ENCODE data around the gene DLGAP1. TPM values are rescaled to one million over a fixed set of nuclear protein-coding genes. Genes with fewer than 3 reads are reported as not detected.

DLGAP1 gene
- total RNA-seq, 3 donors from 2014 or later, result 0.96 to 17.6 (median 5.2) TPM

- DNase-seq (ENCODE audit: low spot score in 2 of 2), result no peak
- Histone ChIP-seq H3K4me3 (no peak overlapping the region), H3K27me3 (no peaks in the 10 kb centered on the region), H3K4me1 (no peaks in the 10 kb centered on the region), H3K36me3 (no peaks in the 10 kb centered on the region), H3K9me3 (no peaks in the 10 kb centered on the region), H3K27ac (no peak overlapping the region)
- intact Hi-C loops (cut with DNase I; ENCODE audit: low total_unique reads), result no loop called here
- TF ChIP-seq POLR2AphosphoS5 (IDR thresholded peaks at IDR 0.05), result no peak
- no peak for TF ChIP-seq CTCF (IDR thresholded peaks at IDR 0.05)
- TF ChIP-seq POLR2A (IDR thresholded peaks at IDR 0.05), result no peak
These were observed 185.1 kb downstream of the DLGAP1 start for GRCh38 chr18:4270016-4270415.

GRCh38 chr18:4267641-4268040, 187.5 kb downstream of the DLGAP1 start:
- Histone ChIP-seq H3K9me3 (no peaks in the 10 kb centered on the region), H3K4me3 (no peak overlapping the region), H3K27me3 (no peaks in the 10 kb centered on the region), H3K27ac (no peak overlapping the region), H3K4me1 (no peaks in the 10 kb centered on the region), H3K36me3 (no peaks in the 10 kb centered on the region)
- intact Hi-C loops (cut with DNase I; ENCODE audit: low total_unique reads), result no loop called here
- DNase-seq (ENCODE audit: low spot score in 2 of 2), result no peak
- no peak for TF ChIP-seq POLR2A (IDR thresholded peaks at IDR 0.05)
- TF ChIP-seq POLR2AphosphoS5 (IDR thresholded peaks at IDR 0.05), result no peak
- no peak for TF ChIP-seq CTCF (IDR thresholded peaks at IDR 0.05)

GRCh38 chr18:4264347-4264791, 190.7 kb downstream of the DLGAP1 start:
- Histone ChIP-seq H3K4me3 (peak overlapping the region in 2 of 3 donors; percentile 39 to 57), H3K27ac (peak overlapping the region; percentile 40 to 46), H3K4me1 (no peaks in the 10 kb centered on the region)

GRCh38 chr18:4260107-4260506, 195.0 kb downstream of the DLGAP1 start:
- no peaks in the 10 kb centered on the region for H3K36me3 ChIP-seq
- no peak overlapping the region for H3K27ac ChIP-seq
- intact Hi-C loops (cut with DNase I; ENCODE audit: low total_unique reads), result no loop called here
- no peaks in the 10 kb centered on the region for H3K9me3 ChIP-seq
- no peaks in the 10 kb centered on the region for H3K4me1 ChIP-seq
- DNase-seq (ENCODE audit: low spot score in 2 of 2), result no peak
- TF ChIP-seq CTCF (IDR thresholded peaks at IDR 0.05) (no peak), POLR2AphosphoS5 (IDR thresholded peaks at IDR 0.05) (no peak), POLR2A (IDR thresholded peaks at IDR 0.05) (no peak)
- no peaks in the 10 kb centered on the region for H3K27me3 ChIP-seq
- H3K4me3 ChIP-seq, result no peak overlapping the region

More at GRCh38 chr18:4264347-4264791, 190.7 kb downstream of the DLGAP1 start:
- TF ChIP-seq POLR2A (IDR thresholded peaks at IDR 0.05), result no peak
- TF ChIP-seq POLR2AphosphoS5 (IDR thresholded peaks at IDR 0.05), result no peak
- TF ChIP-seq CTCF (IDR thresholded peaks at IDR 0.05), result no peak
- H3K36me3 ChIP-seq, result no peaks in the 10 kb centered on the region
- H3K9me3 ChIP-seq, result no peaks in the 10 kb centered on the region
- intact Hi-C loops (cut with DNase I; ENCODE audit: low total_unique reads), result no loop called here
- DNase-seq (ENCODE audit: low spot score in 2 of 2), result peak in 1 of 2 donors; percentile 24
- H3K27me3 ChIP-seq, result no peaks in the 10 kb centered on the region

GRCh38 chr18:4256766-4257417, 198.2 kb downstream of the DLGAP1 start:
- H3K4me3 ChIP-seq, result no peak overlapping the region
- no peaks in the 10 kb centered on the region for H3K4me1 ChIP-seq
- no peak overlapping the region for H3K27ac ChIP-seq
- no peaks in the 10 kb centered on the region for H3K27me3 ChIP-seq
- TF ChIP-seq POLR2A (IDR thresholded peaks at IDR 0.05) (no peak), CTCF (IDR thresholded peaks at IDR 0.05) (no peak)
- H3K9me3 ChIP-seq, result no peaks in the 10 kb centered on the region
- no peaks in the 10 kb centered on the region for H3K36me3 ChIP-seq
- no peak for DNase-seq (ENCODE audit: low spot score in 2 of 2)
- intact Hi-C loops (cut with DNase I; ENCODE audit: low total_unique reads), result no loop called here

Measured in breast epithelium (tissue), 4 donors.